Pancreas (tissue), 10 donors: ENCODE results near the gene EMSY. TPM values are rescaled to one million over a fixed set of nuclear protein-coding genes. Genes with fewer than 3 reads are reported as not detected.
A peak's percentile ranks its signal among the peaks of the same experiment; 100 is the strongest.
"Not testable (repeated sequence)": the region's sequence is repeated elsewhere in the genome, so short reads cannot be mapped to it uniquely, and the experiment has no call there.

Experiments
- ATAC-seq, 4 donors: fragments of 200-7000 bp; cut with Tn5 transposase; one replicate each; pipeline versions ENCODE4 v1.8.0 to v1.9.1; 2020; ENCODE audit warnings: mild to moderate bottlenecking in 4 of 4, moderate library complexity in 4 of 4
- DNase-seq, 6 donors: peaks; one replicate each; pipeline ENCODE4 v3.0.0-alpha.2; 2020
- FAIRE-seq: peaks from 2 replicates; lab custom pipeline; 2012; peaks lifted over from hg19 to GRCh38; lab: Jason Lieb, UNC
- H3K27ac ChIP-seq, 4 donors: fragments of 200-600 bp; sonication (generic); 1 replicate in 3 of 4; 2 replicates in 1 of 4; pipeline versions ENCODE4 v1.5.0 to v1.8.0; 2020
- H3K27me3 ChIP-seq, 4 donors: fragments of 200-600 bp; one replicate each; pipeline ENCODE4 v1.8.0; 2021
- H3K36me3 ChIP-seq, 3 donors: fragments of 200-600 bp; sonication (generic) in 1 of 3; one replicate each; pipeline versions ENCODE4 v1.5.0 to v1.8.0; 2020 to 2021
- H3K4me1 ChIP-seq, 3 donors: fragments of 200-600 bp; one replicate each; pipeline ENCODE4 v1.8.0; 2021
- H3K4me3 ChIP-seq, 4 donors: fragments of 200-600 bp; sonication (generic) in 2 of 4; one replicate each; pipeline versions ENCODE4 v1.5.0 to v1.8.0; 2020 to 2021
- H3K9me3 ChIP-seq, 4 donors: fragments of 200-600 bp; one replicate each; pipeline ENCODE4 v1.8.0; 2021
- CTCF ChIP-seq, 4 donors: fragments of 200-600 bp; sonication (generic) in 3 of 4; IDR thresholded peaks; one replicate each; pipeline versions ENCODE4 v1.5.0 to v1.8.0; 2021; ENCODE audit warnings: antibody characterized with exemption in 4 of 4
- WGBS, 2 donors: extraction: QIAGEN DNeasy Blood & Tissue Kit; methylation state at CpG; one replicate each; pipeline ENCODE4 v1.1.7; 2013; 5-methylcytosine and 5-hydroxymethylcytosine counted together
- intact Hi-C, 3 donors: fragments of 100-400 bp; cut with DNase I; formaldehyde crosslinking; loops; one replicate each; pipeline versions ENCODE4 v1.11.1 to v1.14.2; 2022
- polyA plus RNA-seq, 2 donors: library from polyadenylated mRNA; stranded (reverse); fragments of 200-250 nt; gene quantifications; one replicate each; pipeline ENCODE4 v1.2.3, GENCODE V29; 2013
- total RNA-seq, 6 donors: library from RNA; stranded (reverse); fragmentation: NEBNext Ultra II Directional in 4 of 6; extraction: Animal tissue kit (Norgen Biotek cat#: 25700) in 4 of 6; gene quantifications; one replicate each; pipeline versions ENCODE4 v1.2.1 to v1.2.4, GENCODE V29; 2021 to 2023
- donor health status: healthy with polysubstance abuse.
- donor health status: DM: no; HTN: no; CAD: no; lungs with moderate emphysema.
- donor health status: DM: no; HTN: no; CAD: no.
- donor health status: control.
- donor health status: control.
- donor health status: Bipolar disorder and iron deficiency.
- donor health status: DM: yes; HTN: yes; CAD: no.
- donor health status: DM: no; HTN: no; CAD: no.
- donor health status: DM: no; HTN: no; CAD: no.
- donor health status: DM: yes; HTN: yes; CAD: no.

EMSY gene
- total and polyA plus RNA-seq, 8 donors: 4.6 to 14.0 (median 7.0) TPM

- H3K4me3 ChIP-seq: no peak overlapping the region
- 68 to 77% methylated on average over 18 of the region's 18 CpGs for WGBS, 2 donors
- no peak for FAIRE-seq
- intact Hi-C loops: no loop called here
- no peaks in the 10 kb centered on the region for H3K9me3 ChIP-seq
- no peaks in the 10 kb centered on the region for H3K4me1 ChIP-seq
- peak in 3 of 6 donors; percentile 20 to 38 (median 23) for DNase-seq
- peak in 3 of 4 donors; percentile 24 to 67 (median 66) for ATAC-seq
- H3K27me3 ChIP-seq: no peaks in the 10 kb centered on the region
- H3K27ac ChIP-seq: peak overlapping the region in 2 of 4 donors; percentile 41 to 57
- no peaks in the 10 kb centered on the region for H3K36me3 ChIP-seq
- TF ChIP-seq CTCF (IDR thresholded peaks at IDR 0.05): no peak
Observed at GRCh38 chr11:76579056-76579751, 134.4 kb downstream of the EMSY start.

- Histone ChIP-seq H3K4me3 (no peak overlapping the region), H3K27me3 (no peaks in the 10 kb centered on the region), H3K27ac (no peak overlapping the region), H3K4me1 (no peaks in the 10 kb centered on the region), H3K9me3 (no peaks in the 10 kb centered on the region), H3K36me3 (no peaks in the 10 kb centered on the region)
- DNase-seq (no peak), FAIRE-seq (no peak), ATAC-seq (no peak)
- 74 to 96% methylated on average over 5 of the region's 5 CpGs for WGBS, 2 donors
- intact Hi-C loops: no loop called here
- TF ChIP-seq CTCF (IDR thresholded peaks at IDR 0.05): no peak
Observed at GRCh38 chr11:76579752-76580151, 134.9 kb downstream of the EMSY start.

DNA sequence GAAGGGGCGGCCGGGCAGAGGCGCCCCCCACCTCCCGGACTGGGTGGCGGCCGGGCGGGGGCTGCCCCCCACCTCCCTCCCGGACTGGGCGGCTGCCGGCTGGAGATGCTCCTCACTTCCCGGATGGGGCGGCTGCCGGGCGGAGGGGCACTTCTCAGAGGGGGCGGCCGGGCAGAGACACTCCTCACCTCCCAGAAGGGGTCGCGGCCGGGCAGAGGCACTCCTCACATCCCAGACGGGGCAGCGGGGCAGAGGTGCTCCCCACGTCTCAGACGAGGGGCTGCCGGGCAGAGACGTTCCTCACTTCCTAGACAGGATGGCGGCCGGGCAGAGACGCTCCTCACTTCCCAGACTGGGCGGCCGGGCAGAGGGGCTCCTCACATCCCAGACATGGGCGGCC lies 137.7 kb downstream of the EMSY start:
- H3K4me1 ChIP-seq, ATAC-seq, H3K36me3 ChIP-seq, H3K27ac ChIP-seq, FAIRE-seq, DNase-seq, H3K9me3 ChIP-seq, H3K4me3 ChIP-seq, H3K27me3 ChIP-seq, intact Hi-C loops: not testable (repeated sequence)
- WGBS, 2 donors: 88 to 94% methylated on average over 24 to 31 of the region's 31 CpGs

- no peaks in the 10 kb centered on the region for H3K4me1 ChIP-seq
- no peak for FAIRE-seq
- H3K27ac ChIP-seq: peak overlapping the region in 2 of 4 donors; percentile 31 to 37
- H3K27me3 ChIP-seq: no peaks in the 10 kb centered on the region
- no peaks in the 10 kb centered on the region for H3K36me3 ChIP-seq
- ATAC-seq: no peak
- DNase-seq: no peak
- WGBS, 2 donors: 64 to 67% methylated on average over 5 of the region's 5 CpGs
- H3K4me3 ChIP-seq: no peak overlapping the region
- intact Hi-C loops: no loop called here
- no peak for TF ChIP-seq CTCF (IDR thresholded peaks at IDR 0.05)
- no peaks in the 10 kb centered on the region for H3K9me3 ChIP-seq
Observed at GRCh38 chr11:76587820-76588454, 143.1 kb downstream of the EMSY start.

- 79 to 86% methylated on average over 25 of the region's 25 CpGs for WGBS, 2 donors
- Histone ChIP-seq H3K4me1 (no peaks in the 10 kb centered on the region), H3K36me3 (no peaks in the 10 kb centered on the region), H3K27me3 (no peaks in the 10 kb centered on the region), H3K9me3 (no peaks in the 10 kb centered on the region), H3K27ac (peak overlapping the region in 2 of 4 donors; percentile 31 to 37), H3K4me3 (no peak overlapping the region)
- intact Hi-C loops: no loop called here
- ATAC-seq: peak in 3 of 4 donors; percentile 55 to 88 (median 80)
- TF ChIP-seq CTCF (IDR thresholded peaks at IDR 0.05): no peak
- peak in 2 of 6 donors; percentile 41 to 51 for DNase-seq
- no peak for FAIRE-seq
Observed at GRCh38 chr11:76588455-76589325, 143.9 kb downstream of the EMSY start.
